Endothelial cell of umbilical vein (primary cell): ENCODE results near the gene PTPN2. TPM values are rescaled to one million over a fixed set of nuclear protein-coding genes. Genes with fewer than 3 reads are reported as not detected.

ENCODE experiments used
- BruUV-seq: library from RNA; stranded (reverse); fragments of 400-500 nt; replicated peaks from 2 replicates; lab custom pipeline; 2021; lab: Mats Ljungman, UMichigan
- CTCF ChIA-PET: fragments of 300-600, 350-600 bp; sonication (Branson Sonifier 250); formaldehyde crosslinking; loops from one replicate; lab custom pipeline; 2021; ENCODE audit warnings: antibody characterized with exemption, inconsistent platforms; lab: Charles Lee
- POLR2A ChIA-PET: fragments of 300-600, 350-600 bp; sonication (Branson Sonifier 250); formaldehyde crosslinking; loops from one replicate; lab custom pipeline; 2021; ENCODE audit warnings: antibody characterized with exemption, inconsistent platforms; lab: Charles Lee
- DNase-seq: peaks from one replicate; pipeline ENCODE4 v3.0.0-alpha.2; 2011; ENCODE audit warnings: low read depth, low spot score
- FAIRE-seq: peaks from 2 replicates; lab custom pipeline; 2011; peaks lifted over from hg19 to GRCh38; lab: Jason Lieb, UNC
- H2AFZ ChIP-seq: 2 replicates; pipeline ENCODE4 v1.6.0; 2012; ENCODE audit warnings: low read depth, low read length, control low read depth, inconsistent platforms
- H3K27ac ChIP-seq: 2 replicates; pipeline ENCODE4 v1.5.1; 2011; ENCODE audit warnings: low read depth, mild to moderate bottlenecking, control low read depth, low read length, moderate library complexity; ENCODE audit not compliant: insufficient read depth
- H3K27me3 ChIP-seq, 2 experiments: 2 replicates each; pipeline versions ENCODE4 v1.6.0 to v1.6.1; 2011; ENCODE audit warnings: low read length in 2 of 2, mixed read lengths in 1 of 2; ENCODE audit not compliant: control insufficient read depth in 2 of 2, insufficient read depth in 2 of 2
- H3K36me3 ChIP-seq, 2 experiments: 2 replicates in 1 of 2; 3 replicates in 1 of 2; pipeline ENCODE4 v1.5.1; 2011; ENCODE audit warnings: low read length in 2 of 2, mild to moderate bottlenecking in 1 of 2, moderate library complexity in 1 of 2; ENCODE audit not compliant: control insufficient read depth in 2 of 2, insufficient read depth in 2 of 2; ENCODE audit errors: extremely low read depth in 1 of 2
- H3K4me1 ChIP-seq: 3 replicates; pipeline ENCODE4 v1.5.1; 2011; ENCODE audit warnings: mild to moderate bottlenecking, low read length; ENCODE audit not compliant: control insufficient read depth, insufficient read depth; ENCODE audit errors: extremely low read depth
- H3K4me2 ChIP-seq: 2 replicates; pipeline ENCODE4 v1.6.1; 2011; ENCODE audit warnings: low read length, control low read depth, mixed read lengths; ENCODE audit not compliant: insufficient read depth
- H3K4me3 ChIP-seq, 3 experiments: fragments of 200-600 bp in 1 of 3; sonication (generic), shearing (Covaris generic) in 1 of 3; replicated peaks in 1 of 3; 2 replicates each; pipeline ENCODE4 v1.5.1; 2011 to 2016; ENCODE audit warnings: control low read depth in 3 of 3, low read length in 3 of 3, mild to moderate bottlenecking in 2 of 3, inconsistent platforms in 1 of 3, low read depth in 1 of 3, moderate library complexity in 1 of 3; ENCODE audit not compliant: insufficient read depth in 1 of 3
- H3K79me2 ChIP-seq: 2 replicates; pipeline ENCODE4 v1.6.0; 2012; ENCODE audit warnings: low read length, inconsistent platforms; ENCODE audit not compliant: control insufficient read depth, insufficient read depth
- H3K9ac ChIP-seq: replicated peaks from 2 replicates; pipeline ENCODE3; 2011; ENCODE audit warnings: low read length, control low read depth; ENCODE audit not compliant: insufficient read depth; ENCODE audit errors: extremely low read depth
- H3K9me1 ChIP-seq: replicated peaks from 3 replicates; pipeline ENCODE4 v1.6.0; 2011; ENCODE audit warnings: mild to moderate bottlenecking, low read length; ENCODE audit not compliant: control insufficient read depth, insufficient read depth; ENCODE audit errors: extremely low read depth
- H3K9me3 ChIP-seq: replicated peaks from 2 replicates; pipeline ENCODE4 v1.5.1; 2012; ENCODE audit warnings: low read length, inconsistent platforms; ENCODE audit not compliant: control insufficient read depth, insufficient read depth
- H4K20me1 ChIP-seq: replicated peaks from 2 replicates; pipeline ENCODE3; 2011; ENCODE audit warnings: mild to moderate bottlenecking, low read length; ENCODE audit not compliant: control insufficient read depth, insufficient read depth; ENCODE audit errors: extremely low read depth
- EZH2 ChIP-seq: IDR thresholded peaks from 2 replicates; pipeline ENCODE4 v1.6.1; 2012; ENCODE audit warnings: borderline replicate concordance, low read depth, mild to moderate bottlenecking, moderate library complexity, low read length, inconsistent platforms; ENCODE audit not compliant: severe bottlenecking
- FOS ChIP-seq: IDR thresholded peaks from 2 replicates; pipeline ENCODE4 v1.6.1; 2011; ENCODE audit warnings: mild to moderate bottlenecking, low read length, moderate library complexity, borderline replicate concordance; ENCODE audit not compliant: insufficient read depth
- GATA2 ChIP-seq: IDR thresholded peaks from 2 replicates; pipeline ENCODE4 v1.7.0; 2011; ENCODE audit warnings: low read depth, mild to moderate bottlenecking, moderate library complexity, mixed read lengths, low read length; ENCODE audit not compliant: insufficient read length, insufficient read depth
- JUN ChIP-seq: IDR thresholded peaks from 2 replicates; pipeline ENCODE4 v1.6.1; 2011; ENCODE audit warnings: borderline replicate concordance, low read depth; ENCODE audit not compliant: insufficient read length, insufficient read depth
- MYC ChIP-seq: IDR thresholded peaks from one replicate; pipeline ENCODE4 v1.6.1; 2011; ENCODE audit warnings: mild to moderate bottlenecking, low read depth, low read length
- POLR2A ChIP-seq: IDR thresholded peaks from 2 replicates; pipeline ENCODE4 v1.6.1; 2012; ENCODE audit warnings: low read depth, mild to moderate bottlenecking, control low read depth, low read length
- POLR2AphosphoS5 ChIP-seq: IDR thresholded peaks from 2 replicates; pipeline ENCODE4 v1.6.1; 2012; ENCODE audit warnings: low read depth, mild to moderate bottlenecking, control low read depth, low read length, moderate library complexity; ENCODE audit not compliant: insufficient read depth
- dilution Hi-C: fragments of 300-500 bp; cut with MboI; formaldehyde crosslinking; loops from one replicate; pipeline ENCODE4 v1.15.0; 2019; ENCODE audit warnings: low sequenced_read_pairs; ENCODE audit not compliant: extremely low pct_ligation_motif_present
- intact Hi-C: fragments of 100-400 bp; cut with micrococcal nuclease; formaldehyde crosslinking; loops from one replicate; pipeline ENCODE4 v1.10.0; 2022
- polyA plus RNA-seq, 4 experiments: library from polyadenylated mRNA; depleted of rRNA in 3 of 4; stranded (reverse) in 3 of 4; unstranded in 1 of 4; fragments of >200 nt; gene quantifications; 2 replicates each; pipeline versions ENCODE4 v1.2.1 to v1.2.3, GENCODE V29; 2011 to 2012; ENCODE audit warnings: missing spikeins in 1 of 4
- total RNA-seq: library from RNA; stranded (reverse); gene quantifications from 2 replicates; pipeline ENCODE4 v1.2.3, GENCODE V29; 2021
- TF ChIP-seq, protein P1 (sequence below): IDR thresholded peaks from 2 replicates; pipeline ENCODE4 v1.6.1; 2011; ENCODE audit not compliant: insufficient read depth, insufficient read length

PTPN2 gene
- total and polyA plus RNA-seq, 2 donors (not counting 3 experiments of a cell fraction or from before 2014, with no cell fraction given): 8.2 to 20.9 TPM

DNA sequence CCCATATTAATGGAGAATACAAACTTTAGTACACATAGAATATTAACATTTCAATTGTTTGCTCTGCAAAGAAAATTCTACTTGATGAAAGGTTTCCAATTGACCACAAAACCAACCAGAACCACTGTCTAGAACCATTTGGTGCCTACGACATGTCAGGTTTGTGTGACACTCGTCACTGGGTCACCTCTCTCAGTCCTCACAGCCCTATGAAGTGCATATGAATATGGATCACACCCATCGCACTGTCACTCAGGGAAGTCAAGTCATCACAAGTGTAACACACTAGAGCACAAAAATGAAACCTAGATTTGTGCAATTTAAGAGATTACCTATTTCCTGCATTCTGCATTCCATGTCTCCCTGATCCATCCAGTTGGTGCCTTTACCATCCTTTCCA lies 43.7 kb downstream of the PTPN2 start:
- H3K9me1 ChIP-seq: no peaks in the 10 kb centered on the region
- H3K27me3 ChIP-seq: no peaks in the 10 kb centered on the region
- H3K36me3 ChIP-seq: peaks cover 2 to 3% of the 10 kb centered on the region in 2 experiments
- CTCF ChIA-PET: no interaction called here
- TF ChIP-seq FOS (no peak), GATA2 (no peak), JUN (no peak), POLR2A (no peak), EZH2 (no peak), MYC (no peak)
- TF ChIP-seq, protein P1, sequence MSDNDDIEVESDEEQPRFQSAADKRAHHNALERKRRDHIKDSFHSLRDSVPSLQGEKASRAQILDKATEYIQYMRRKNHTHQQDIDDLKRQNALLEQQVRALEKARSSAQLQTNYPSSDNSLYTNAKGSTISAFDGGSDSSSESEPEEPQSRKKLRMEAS: no peak
- dilution Hi-C loops (no loop called here), intact Hi-C loops (no loop called here)
- no peak for FAIRE-seq
- H3K27ac ChIP-seq: no peak overlapping the region
- no peak overlapping the region for H3K4me2 ChIP-seq
- no peak overlapping the region for H3K9ac ChIP-seq
- BruUV-seq: no TSS peak
- POLR2A ChIA-PET: no interaction called here
- H3K4me3 ChIP-seq: no peak overlapping the region
- DNase-seq: no peak
- no peaks in the 10 kb centered on the region for H4K20me1 ChIP-seq
- H3K79me2 ChIP-seq: peaks cover 9% of the 10 kb centered on the region
- H2AFZ ChIP-seq: no peak overlapping the region
- H3K4me1 ChIP-seq: no peaks in the 10 kb centered on the region
- no peaks in the 10 kb centered on the region for H3K9me3 ChIP-seq

DNA sequence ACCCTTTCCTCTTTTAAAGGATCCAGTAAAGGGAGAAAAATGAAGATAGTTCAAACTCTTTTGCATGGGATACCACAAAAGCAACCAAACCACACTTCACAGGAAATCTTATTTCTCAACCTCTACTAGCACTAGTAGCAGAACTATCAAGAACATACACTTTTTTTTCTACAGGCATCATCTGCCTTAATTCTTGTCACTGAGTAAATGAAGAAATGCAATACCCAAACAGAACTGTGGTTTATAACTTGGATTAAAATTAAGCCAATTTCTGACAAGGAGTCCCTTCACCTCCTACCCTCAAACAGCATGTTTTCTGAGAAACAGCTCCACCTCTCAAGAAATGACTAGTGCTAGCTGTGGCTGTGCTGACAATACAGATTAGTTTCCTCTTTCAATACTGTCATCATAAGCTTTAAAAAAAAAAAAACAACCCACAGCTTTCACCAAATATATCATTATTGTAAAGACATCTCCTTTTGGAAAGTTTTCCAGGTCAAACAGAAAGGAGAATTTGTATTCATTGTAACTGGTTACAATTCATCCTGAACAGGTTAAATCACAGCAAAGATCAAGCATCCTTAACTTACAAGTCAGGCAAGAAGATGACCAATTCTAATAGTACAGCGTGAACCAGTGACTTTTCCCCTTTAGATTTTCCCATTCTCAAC lies 44.4 kb downstream of the PTPN2 start:
- TF ChIP-seq FOS: no peak
- TF ChIP-seq MYC: no peak
- TF ChIP-seq POLR2AphosphoS5: no peak
- no peak for TF ChIP-seq GATA2
- TF ChIP-seq, protein P1: no peak
- TF ChIP-seq POLR2A: no peak
- FAIRE-seq (no peak), DNase-seq (no peak)
- H3K36me3 ChIP-seq: peaks cover 2 to 3% of the 10 kb centered on the region in 2 experiments
- no peaks in the 10 kb centered on the region for H3K9me3 ChIP-seq
- no peak overlapping the region for H3K4me3 ChIP-seq
- H3K4me2 ChIP-seq: no peak overlapping the region
- ChIA-PET CTCF (no interaction called here), POLR2A (no interaction called here)
- BruUV-seq: no TSS peak
- peaks cover 9% of the 10 kb centered on the region for H3K79me2 ChIP-seq
- no peaks in the 10 kb centered on the region for H3K4me1 ChIP-seq
- intact Hi-C loops: no loop called here
- H3K9ac ChIP-seq: no peak overlapping the region
- no peaks in the 10 kb centered on the region for H4K20me1 ChIP-seq
- H3K27ac ChIP-seq: no peak overlapping the region
- dilution Hi-C loops: no loop called here
- H2AFZ ChIP-seq: no peak overlapping the region
- H3K27me3 ChIP-seq: no peaks in the 10 kb centered on the region
- H3K9me1 ChIP-seq: no peaks in the 10 kb centered on the region
